Fibroblast of skin of abdomen (primary cell): Measurements from ENCODE around the gene EPSTI1.
"Not testable (repeated sequence)": the region's sequence is repeated elsewhere in the genome, so short reads cannot be mapped to it uniquely, and the experiment has no call there.

Experiments used
- DNase-seq: peaks from one replicate; pipeline ENCODE4 v3.0.0-alpha.2; 2013

EPSTI1 gene

GRCh38 chr13:43005460-43006236, 13.6 kb upstream of the EPSTI1 start:
- peak; percentile 65 for DNase-seq

GRCh38 chr13:43003729-43004128, 11.7 kb upstream of the EPSTI1 start:
- DNase-seq, result no peak

DNA sequence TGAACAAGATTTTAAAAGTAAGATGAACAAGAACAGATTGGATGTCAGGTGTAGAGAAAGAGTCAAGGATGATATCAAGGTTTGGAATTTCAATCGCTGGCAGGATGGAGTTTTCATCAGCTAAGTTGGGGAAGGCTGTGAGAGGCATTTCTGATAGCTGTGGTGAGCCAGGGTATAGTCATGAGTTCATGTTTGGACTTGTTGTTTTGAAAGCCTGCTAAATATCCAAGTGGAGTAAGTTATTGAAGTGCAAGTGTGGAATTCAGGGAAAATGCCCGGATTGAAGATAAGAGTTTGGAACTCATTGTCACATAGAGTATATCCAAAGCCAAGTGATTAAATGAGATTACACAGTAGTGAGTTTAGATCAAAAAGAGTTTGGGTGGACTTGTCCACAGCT, 11.0 kb upstream of the EPSTI1 start:
- peak; percentile 19 for DNase-seq

DNA sequence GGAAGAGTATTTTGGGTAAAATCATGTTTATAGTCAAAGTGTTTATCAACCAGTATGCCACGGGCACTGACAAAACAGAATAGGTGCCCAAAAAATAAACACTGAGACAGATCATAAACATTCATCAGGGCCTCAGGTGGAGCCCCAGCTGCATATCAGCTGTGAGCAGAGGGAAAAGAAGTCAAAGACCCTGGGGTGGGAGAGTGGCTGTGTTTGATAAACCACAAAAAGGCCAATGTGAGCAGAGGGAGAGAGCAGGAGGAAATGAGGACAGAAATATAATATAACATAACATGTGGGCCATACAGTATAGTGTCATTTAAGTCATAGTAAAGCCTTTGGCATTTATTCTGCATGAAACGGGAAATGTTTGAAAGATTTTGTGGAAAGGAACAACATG, 10.0 kb upstream of the EPSTI1 start:
- DNase-seq, result no peak

GRCh38 chr13:43000676-43001075, 8.6 kb upstream of the EPSTI1 start:
- no peak for DNase-seq

DNA sequence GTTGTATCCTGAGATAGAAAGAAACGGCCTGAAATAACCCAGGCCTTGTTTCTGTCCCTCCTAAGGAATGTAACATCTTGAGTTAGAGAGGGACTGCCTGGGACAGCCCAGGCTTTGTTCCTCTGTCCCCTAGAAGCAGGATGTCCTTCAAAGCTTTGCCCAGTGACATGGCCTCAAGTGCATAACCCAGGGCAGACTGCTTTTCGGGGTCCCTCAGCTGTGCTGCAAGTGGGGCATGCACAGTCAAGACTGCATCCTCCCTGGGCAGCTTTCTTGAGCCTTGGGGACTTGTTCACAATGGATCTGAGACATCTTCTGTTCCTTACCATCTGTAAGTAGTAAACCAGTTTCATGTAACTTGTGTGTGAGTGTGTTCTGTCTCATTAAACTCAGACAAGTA, 7.5 kb upstream of the EPSTI1 start:
- no peak for DNase-seq

GRCh38 chr13:42997381-42997780, 5.3 kb upstream of the EPSTI1 start:
- DNase-seq, result peak; percentile 90

GRCh38 chr13:42996584-42996983, 4.5 kb upstream of the EPSTI1 start:
- DNase-seq, result peak; percentile 96

- no peak for DNase-seq
Measured at GRCh38 chr13:42994878-42995277, 2.8 kb upstream of the EPSTI1 start.

DNA sequence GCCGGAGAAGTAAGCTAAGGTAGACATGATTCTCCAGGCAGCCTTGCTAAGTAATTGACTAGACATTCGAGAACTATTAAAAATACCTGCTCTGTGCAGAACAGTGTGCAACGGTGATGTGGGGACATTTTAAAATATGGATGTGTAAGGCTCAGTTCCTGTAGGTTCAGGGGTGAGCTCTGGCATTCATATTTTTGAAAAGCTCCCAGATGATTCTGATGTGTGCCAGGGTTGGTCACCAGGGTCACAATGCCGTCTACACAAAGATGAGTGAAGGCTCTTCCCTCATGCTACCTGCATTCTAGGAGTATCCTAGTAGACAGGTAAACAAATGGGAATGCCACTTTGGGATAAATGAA, 702 bp upstream of the EPSTI1 start:
- DNase-seq, result no peak

GRCh38 chr13:42991233-42991897, 676 bp downstream of the EPSTI1 start:
- DNase-seq, result not testable (repeated sequence)

DNA sequence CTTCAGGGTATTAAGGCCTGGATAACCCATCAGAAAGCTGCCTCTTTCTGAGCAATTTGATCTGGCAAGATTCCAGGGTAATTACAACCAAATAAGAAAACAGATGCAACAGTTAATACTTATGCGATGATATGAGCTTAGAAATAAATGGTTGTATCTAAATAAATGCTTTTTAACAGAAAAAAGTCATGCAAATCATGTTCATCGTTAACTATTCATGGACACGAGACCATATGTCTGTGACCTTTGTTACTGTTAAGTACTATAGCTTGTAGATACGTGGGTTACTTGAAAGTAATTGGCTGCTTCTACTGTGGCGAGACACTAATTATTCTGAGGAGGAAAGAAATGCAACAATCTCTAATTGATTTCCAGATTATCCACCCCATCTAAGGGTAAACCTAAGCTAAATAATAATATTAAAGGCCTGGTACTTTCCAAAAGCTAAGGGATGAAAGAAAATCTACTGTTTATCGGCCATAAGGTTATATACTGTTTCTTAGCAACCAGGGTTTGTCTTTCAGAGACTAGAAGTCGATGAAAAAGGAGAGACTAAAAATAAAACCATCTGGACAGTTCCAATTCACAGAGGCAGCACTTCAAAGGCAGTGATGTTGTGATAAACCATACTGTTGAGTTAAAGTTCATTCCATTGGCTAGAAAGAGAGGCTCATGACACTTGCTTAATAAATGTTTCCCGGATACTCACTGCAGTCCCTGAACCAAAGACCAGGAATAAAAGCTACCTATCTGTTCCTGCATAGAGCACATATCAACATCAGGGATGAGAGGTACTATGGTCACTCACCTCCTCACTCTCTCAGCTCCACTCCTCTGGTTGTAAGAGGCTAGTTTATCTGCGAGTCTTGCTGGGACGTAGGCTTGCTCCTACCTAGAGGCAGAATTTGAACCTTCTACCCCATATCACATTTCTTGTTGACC, 1.5 kb downstream of the EPSTI1 start:
- DNase-seq, result peak; percentile 67

DNA sequence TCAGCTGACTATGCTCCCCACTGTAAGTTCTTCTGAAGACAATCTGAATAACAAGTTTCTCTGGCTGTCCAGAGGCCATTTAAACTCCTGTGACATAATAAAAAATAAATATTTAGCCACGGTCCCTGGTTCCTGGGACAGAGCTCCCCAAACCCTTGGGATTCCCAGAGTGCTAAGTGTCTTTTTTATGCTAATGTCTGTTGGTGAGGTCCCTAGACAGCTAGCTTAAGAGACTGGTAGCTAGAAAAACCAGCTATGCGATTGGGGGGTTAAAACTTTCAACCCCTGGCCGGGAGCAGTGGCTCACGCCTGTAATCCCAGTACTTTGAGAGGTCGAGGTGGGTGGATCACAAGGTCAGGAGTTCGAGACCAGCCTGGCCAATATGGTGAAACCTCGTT, 5.9 kb downstream of the EPSTI1 start:
- no peak for DNase-seq

DNA sequence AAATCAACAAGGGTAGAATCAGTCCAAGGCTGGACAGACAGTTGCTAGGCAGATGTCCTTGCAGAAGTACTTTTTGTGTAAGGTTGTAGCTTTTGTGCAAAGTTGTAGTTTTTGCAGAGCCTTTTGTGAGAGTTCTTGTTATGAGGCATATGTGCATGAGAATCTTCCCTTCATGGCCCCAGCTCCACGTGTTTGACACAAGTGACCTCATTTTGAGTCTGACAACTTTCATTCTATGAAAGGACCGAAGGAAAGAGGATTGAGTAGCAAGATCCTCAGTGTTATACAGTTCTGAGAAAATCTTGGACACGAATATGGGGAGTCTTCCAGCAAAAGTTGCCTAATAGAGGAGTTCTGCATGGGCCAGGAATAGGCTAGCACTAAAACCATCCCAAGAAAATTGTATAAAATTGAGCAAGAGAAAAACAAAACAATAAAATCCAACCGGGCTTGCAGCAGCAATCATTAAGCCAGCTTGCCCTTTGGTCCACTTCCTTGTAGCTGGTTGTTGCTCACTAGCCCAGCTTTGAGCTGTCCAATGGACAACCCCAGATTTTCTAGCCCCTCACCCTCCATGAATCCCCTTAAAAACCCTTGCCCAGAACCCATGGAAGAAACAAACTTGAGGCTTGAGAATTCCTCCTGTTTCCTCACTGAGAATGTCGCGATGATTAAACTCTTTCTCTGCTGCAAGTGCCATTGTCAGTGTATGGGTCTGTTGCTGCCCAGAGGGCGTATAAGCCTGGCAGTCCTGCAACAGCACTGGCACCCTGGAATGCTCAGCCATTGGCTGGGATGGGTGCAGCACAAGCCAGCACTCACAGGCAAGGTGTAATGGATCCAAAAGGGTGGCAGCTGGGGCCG, 6.5 kb downstream of the EPSTI1 start:
- DNase-seq, result no peak

DNA sequence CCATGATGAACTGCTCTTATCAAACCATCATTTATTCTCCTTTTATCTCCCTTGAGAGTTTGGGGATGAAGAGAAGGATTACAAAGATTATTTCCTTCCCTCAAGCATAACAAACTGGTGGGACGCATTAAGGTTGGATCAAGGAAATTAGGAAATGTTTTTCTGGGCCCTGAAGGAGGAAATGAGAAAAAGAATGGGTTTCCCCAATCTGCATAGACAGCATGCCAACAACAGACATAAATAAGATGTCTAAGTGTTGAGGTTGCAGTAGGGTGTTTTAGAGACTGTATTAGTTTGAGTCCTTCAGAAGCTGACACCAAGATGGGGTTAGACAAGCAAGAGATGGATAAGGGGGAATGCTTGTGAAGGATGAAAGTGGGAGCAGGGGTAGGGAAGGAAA, 7.3 kb downstream of the EPSTI1 start:
- DNase-seq, result no peak

DNA sequence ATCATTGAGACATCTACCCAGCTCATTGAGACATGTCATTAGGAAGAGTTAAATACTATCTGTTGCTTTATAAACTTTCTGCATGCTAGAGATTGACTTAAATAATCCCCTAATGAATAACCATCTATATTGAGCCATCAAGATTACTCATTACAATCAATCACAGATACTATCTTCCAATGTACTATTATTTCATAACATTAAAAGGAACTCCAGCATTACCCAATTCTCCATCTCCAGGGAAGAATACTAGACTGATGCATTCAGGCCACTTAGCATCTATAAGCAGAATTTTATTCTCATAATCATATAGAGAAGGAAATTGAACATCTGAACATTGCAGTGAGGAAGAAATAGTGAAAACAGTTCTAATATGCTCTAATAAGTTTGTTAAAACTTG, 8.0 kb downstream of the EPSTI1 start:
- no peak for DNase-seq

GRCh38 chr13:42981853-42982252, 10.2 kb downstream of the EPSTI1 start:
- DNase-seq, result no peak

DNA sequence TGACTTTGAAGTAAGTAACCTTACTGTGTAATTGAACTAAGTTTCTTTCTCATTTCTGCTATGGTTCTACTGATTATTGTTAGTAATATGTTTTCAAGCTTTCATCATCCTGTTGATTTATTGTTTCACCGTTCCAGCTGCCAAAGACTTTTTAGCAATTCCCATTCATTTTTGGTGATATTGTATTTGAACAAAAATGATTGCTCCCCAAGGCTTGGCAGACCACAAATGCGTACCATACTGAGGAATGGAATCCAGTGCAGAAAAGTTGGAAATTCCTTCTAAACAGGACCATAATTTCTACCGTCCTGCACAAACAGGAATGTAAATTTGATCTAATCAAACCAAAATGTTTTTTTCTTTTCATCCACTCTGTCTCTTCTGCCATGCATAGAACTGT, 10.7 kb downstream of the EPSTI1 start:
- DNase-seq, result peak; percentile 95

DNA sequence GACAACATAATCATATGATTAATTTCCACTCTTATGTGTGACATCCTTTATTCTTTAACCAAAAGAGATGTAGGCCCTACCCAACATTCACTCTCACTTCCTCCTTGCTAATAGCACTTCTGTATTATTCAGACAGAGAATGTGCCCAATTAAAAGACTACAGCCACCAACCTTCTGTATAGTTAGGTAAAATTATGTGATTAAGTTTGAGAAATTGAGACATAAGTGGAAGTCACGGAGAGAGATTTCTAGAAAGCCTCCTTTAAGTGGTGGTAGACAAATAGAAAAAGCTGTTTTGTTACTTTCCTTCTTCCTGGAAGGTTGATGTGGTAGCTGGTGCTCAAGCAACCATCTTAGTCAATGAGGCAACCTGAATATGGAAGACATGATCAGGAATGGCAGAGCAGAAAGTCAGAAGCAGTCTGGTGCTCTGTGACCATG, 14.8 kb downstream of the EPSTI1 start:
- DNase-seq, result no peak

DNA sequence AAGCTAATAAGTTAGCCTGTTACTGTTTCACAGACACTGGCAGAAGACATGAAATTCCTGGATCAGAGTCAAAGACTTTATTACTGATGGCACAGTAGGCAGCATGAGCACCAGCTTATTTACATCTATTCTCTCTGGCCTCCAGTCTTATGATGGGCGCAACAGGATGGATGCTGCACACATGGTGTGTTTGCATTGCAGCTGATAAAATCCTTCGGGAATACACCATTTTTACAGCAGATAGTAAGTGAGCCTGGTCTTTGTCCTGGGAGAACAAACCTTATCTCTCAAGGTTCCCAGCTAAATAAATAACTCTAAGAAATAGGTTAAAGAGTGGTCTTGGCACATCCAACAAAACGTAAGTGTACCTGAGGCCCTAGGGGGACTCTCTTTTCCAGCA, 16.0 kb downstream of the EPSTI1 start:
- no peak for DNase-seq

GRCh38 chr13:42973581-42973980, 18.5 kb downstream of the EPSTI1 start:
- no peak for DNase-seq

DNA sequence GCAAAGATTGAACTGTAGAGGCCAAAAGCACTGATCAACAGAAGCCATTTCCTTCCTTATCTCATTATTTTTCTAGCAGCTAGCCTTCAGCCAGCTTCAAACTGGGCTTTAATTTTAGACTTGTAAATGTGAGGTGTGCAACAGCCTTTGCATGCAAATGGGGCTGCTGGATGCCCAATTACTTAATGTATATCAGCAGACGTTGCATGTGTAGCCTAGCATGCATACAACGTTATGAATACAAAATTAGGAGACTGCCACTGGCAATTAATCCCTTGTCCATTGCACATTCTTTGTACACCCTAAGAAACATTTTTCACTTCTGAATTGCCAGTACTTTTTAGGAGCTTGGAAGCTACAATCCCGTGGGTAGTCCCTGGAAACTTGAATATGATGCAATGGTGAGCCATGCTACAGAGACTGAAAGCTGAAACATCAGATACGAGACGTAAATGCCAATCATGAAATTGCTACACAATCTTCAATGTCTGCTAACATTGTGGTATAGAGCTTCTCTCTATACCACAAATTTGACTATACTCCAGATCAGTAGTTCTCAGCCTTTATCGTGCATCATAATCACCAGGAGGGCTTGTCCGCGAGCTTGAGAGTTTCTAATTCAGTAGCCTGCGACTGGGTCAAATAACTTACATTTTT, 20.2 kb downstream of the EPSTI1 start:
- peak; percentile 75 for DNase-seq
